ENCODE measurements around the gene NTM. TPM values are rescaled to one million over a fixed set of nuclear protein-coding genes. Genes with fewer than 3 reads are reported as not detected.

NTM gene
- total and polyA plus RNA-seq, 2 donors (not counting 3 experiments of a cell fraction or from before 2014, with no cell fraction given), result 1.00 to 1.1 TPM

GRCh38 chr11:132334769-132335280 lies 964.4 kb downstream of the NTM start:
- ChIA-PET CTCF (no interaction called here), POLR2A (no interaction called here)
- dilution Hi-C loops (cut with MboI; ENCODE audit: extremely low pct_ligation_motif_present, low sequenced_read_pairs) (no loop called here), intact Hi-C loops (cut with micrococcal nuclease) (no loop called here)
- no peak overlapping the region for H3K4me3 ChIP-seq (replicated peaks in 1 of 3; ENCODE audit: insufficient read depth in 1 of 3, low read depth in 1 of 3, low read length in 3 of 3)
- no peaks in the 10 kb centered on the region for H3K79me2 ChIP-seq (ENCODE audit: control insufficient read depth, insufficient read depth, low read length)
- BruUV-seq (replicated peaks), result no TSS peak
- H3K36me3 ChIP-seq (ENCODE audit: control insufficient read depth in 2 of 2, extremely low read depth in 1 of 2, insufficient read depth in 2 of 2, low read length in 2 of 2), result no peaks in the 10 kb centered on the region
- H3K9me1 ChIP-seq (replicated peaks; ENCODE audit: control insufficient read depth, extremely low read depth, insufficient read depth, low read length), result no peaks in the 10 kb centered on the region
- H2AFZ ChIP-seq (ENCODE audit: low read depth, low read length), result no peak overlapping the region
- H3K9me3 ChIP-seq (replicated peaks; ENCODE audit: control insufficient read depth, insufficient read depth, low read length), result peaks cover 5% of the 10 kb centered on the region
- no peaks in the 10 kb centered on the region for H3K27me3 ChIP-seq (ENCODE audit: control insufficient read depth in 2 of 2, insufficient read depth in 2 of 2, low read length in 2 of 2)
- no peaks in the 10 kb centered on the region for H3K4me1 ChIP-seq (ENCODE audit: control insufficient read depth, extremely low read depth, insufficient read depth, low read length)
- no peak overlapping the region for H3K27ac ChIP-seq (ENCODE audit: insufficient read depth, low read depth, low read length)
- H4K20me1 ChIP-seq (replicated peaks; ENCODE audit: control insufficient read depth, extremely low read depth, insufficient read depth, low read length), result no peaks in the 10 kb centered on the region
- no peak for TF ChIP-seq CTCF (IDR thresholded peaks at IDR 0.05; ENCODE audit: extremely low read depth in 1 of 2, insufficient read depth in 1 of 2, low read depth in 1 of 2, low read length in 2 of 2)
- no peak for TF ChIP-seq FOS (IDR thresholded peaks at IDR 0.05; ENCODE audit: borderline replicate concordance, insufficient read depth, low read length)
- no peak for TF ChIP-seq POLR2AphosphoS5 (IDR thresholded peaks at IDR 0.05; ENCODE audit: insufficient read depth, low read depth, low read length)
- H3K4me2 ChIP-seq (ENCODE audit: insufficient read depth, low read length), result no peak overlapping the region
- DNase-seq (ENCODE audit: low read depth, low spot score), result no peak
- FAIRE-seq, result no peak
- H3K9ac ChIP-seq (replicated peaks; ENCODE audit: extremely low read depth, insufficient read depth, low read length), result no peak overlapping the region

DNA sequence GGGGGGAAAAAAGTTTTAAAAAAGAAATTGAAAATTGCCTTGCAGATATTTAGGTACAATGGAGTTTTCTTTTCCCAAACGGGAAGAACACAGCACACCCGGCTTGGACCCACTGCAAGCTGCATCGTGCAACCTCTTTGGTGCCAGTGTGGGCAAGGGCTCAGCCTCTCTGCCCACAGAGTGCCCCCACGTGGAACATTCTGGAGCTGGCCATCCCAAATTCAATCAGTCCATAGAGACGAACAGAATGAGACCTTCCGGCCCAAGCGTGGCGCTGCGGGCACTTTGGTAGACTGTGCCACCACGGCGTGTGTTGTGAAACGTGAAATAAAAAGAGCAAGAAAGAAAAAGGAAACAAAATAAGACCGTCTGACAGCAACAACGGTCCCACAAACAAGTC lies 964.9 kb downstream of the NTM start:
- BruUV-seq (replicated peaks), result no TSS peak

More for the DNA sequence above, 964.9 kb downstream of the NTM start:
- Histone ChIP-seq H3K9me1 (replicated peaks; ENCODE audit: control insufficient read depth, extremely low read depth, insufficient read depth, low read length) (no peaks in the 10 kb centered on the region), H3K36me3 (ENCODE audit: control insufficient read depth in 2 of 2, extremely low read depth in 1 of 2, insufficient read depth in 2 of 2, low read length in 2 of 2) (no peaks in the 10 kb centered on the region), H2AFZ (ENCODE audit: low read depth, low read length) (no peak overlapping the region), H3K9ac (replicated peaks; ENCODE audit: extremely low read depth, insufficient read depth, low read length) (no peak overlapping the region), H3K4me1 (ENCODE audit: control insufficient read depth, extremely low read depth, insufficient read depth, low read length) (no peaks in the 10 kb centered on the region), H3K9me3 (replicated peaks; ENCODE audit: control insufficient read depth, insufficient read depth, low read length) (peaks cover 5% of the 10 kb centered on the region), H4K20me1 (replicated peaks; ENCODE audit: control insufficient read depth, extremely low read depth, insufficient read depth, low read length) (no peaks in the 10 kb centered on the region), H3K4me2 (ENCODE audit: insufficient read depth, low read length) (no peak overlapping the region), H3K27me3 (ENCODE audit: control insufficient read depth in 2 of 2, insufficient read depth in 2 of 2, low read length in 2 of 2) (no peaks in the 10 kb centered on the region), H3K27ac (ENCODE audit: insufficient read depth, low read depth, low read length) (no peak overlapping the region), H3K79me2 (ENCODE audit: control insufficient read depth, insufficient read depth, low read length) (no peaks in the 10 kb centered on the region), H3K4me3 (replicated peaks in 1 of 3; ENCODE audit: insufficient read depth in 1 of 3, low read depth in 1 of 3, low read length in 3 of 3) (no peak overlapping the region)
- intact Hi-C loops (cut with micrococcal nuclease), result no loop called here
- DNase-seq (ENCODE audit: low read depth, low spot score) (no peak), FAIRE-seq (no peak)
- ChIA-PET CTCF (no interaction called here), POLR2A (no interaction called here)
- dilution Hi-C loops (cut with MboI; ENCODE audit: extremely low pct_ligation_motif_present, low sequenced_read_pairs), result no loop called here
- TF ChIP-seq MYC (IDR thresholded peaks at IDR 0.05; ENCODE audit: low read depth, low read length) (no peak), POLR2A (IDR thresholded peaks at IDR 0.05; ENCODE audit: low read depth, low read length) (no peak)

All from endothelial cell of umbilical vein (primary cell).